Measurements from ENCODE around the gene ZDHHC19.
"Not testable (repeated sequence)": the region's sequence is repeated elsewhere in the genome, so short reads cannot be mapped to it uniquely, and the experiment has no call there.

Gene ZDHHC19, protein sequence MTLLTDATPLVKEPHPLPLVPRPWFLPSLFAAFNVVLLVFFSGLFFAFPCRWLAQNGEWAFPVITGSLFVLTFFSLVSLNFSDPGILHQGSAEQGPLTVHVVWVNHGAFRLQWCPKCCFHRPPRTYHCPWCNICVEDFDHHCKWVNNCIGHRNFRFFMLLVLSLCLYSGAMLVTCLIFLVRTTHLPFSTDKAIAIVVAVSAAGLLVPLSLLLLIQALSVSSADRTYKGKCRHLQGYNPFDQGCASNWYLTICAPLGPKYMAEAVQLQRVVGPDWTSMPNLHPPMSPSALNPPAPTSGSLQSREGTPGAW

DNA sequence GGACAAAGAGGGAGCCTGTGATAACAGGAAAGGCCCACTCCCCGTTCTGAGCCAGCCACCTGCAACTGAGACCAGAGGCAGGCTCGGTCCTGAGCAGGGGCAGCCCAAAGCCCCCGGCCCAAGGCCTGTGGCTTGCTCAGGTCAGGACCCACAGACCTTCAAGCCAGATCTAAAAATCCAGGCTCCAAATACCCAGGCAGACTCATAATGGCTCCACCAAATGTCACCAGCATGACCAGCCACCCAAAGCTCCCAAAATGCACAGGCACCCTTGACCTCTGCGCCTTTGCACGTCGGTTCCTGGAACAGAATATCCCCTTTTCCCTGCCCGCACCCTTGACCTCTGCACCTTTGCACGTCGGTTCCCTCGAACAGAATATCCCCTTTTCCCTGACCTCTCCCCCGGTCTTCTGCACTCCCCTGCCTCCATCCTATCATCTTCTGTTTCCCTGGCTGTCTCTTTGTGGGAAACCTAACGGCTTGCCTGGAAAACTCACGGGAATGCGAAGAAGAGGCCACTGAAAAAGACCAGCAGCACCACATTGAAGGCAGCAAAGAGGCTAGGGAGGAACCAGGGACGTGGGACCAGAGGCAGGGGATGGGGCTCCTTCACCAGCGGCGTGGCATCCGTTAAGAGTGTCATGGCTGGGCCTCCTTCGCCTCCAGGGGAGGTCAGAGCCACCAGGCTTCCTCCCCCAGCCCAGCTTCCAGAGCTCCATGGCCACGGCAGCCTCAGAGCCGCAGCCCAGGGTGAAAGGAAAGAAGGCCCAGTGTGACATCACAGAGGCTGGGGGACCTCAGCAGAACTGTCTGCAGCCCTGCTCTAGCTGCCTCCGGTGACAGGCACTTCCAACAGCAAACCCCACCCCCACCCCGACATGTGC, at the start of gene ZDHHC19:
ZDHHC19 (minus strand) TSS at position 728 of the 884 bp plus-strand sequence; CDS start at position 643, 85 bp downstream.
- in situ Hi-C loops (cut with MboI; ENCODE audit: low sequenced_read_pairs), result no loop called here

DNA sequence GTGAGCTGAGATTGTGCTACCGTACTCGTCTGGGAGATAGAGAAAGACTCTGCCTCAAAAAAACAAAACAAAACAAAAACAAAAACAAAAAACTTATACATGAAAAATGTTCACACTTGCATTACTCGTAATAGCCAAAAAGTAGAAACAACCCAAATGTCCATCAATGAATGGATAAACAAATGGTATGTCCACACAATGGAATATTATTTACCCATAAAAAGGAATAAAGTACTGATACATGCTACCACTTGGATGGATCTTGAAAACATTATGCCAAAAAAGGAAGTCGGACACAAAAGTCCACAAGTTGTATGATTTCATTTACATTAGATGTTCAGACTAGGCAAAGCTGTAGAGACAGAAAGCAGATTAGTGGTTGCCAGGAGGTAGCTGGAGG, 49.6 kb upstream of the ZDHHC19 start:
- in situ Hi-C loops (cut with MboI; ENCODE audit: low sequenced_read_pairs), result no loop called here

DNA sequence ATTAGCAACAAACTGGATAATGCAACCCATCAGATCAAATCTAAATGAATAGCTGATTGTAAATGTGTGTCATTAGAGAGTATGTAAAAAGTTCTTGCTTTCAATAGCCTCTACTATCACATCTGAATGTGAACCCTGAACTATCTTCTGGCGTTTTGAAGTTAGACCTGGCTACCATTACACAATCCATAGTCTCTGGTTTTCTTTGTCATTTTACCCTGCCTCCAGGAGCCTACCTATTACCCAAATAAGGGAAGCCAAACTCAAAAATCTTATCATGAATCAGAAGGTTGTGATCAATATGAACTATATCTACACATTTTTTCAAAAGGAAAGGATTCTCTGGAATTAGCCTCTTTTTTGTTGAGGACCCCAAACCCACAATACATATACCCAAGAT, 44.6 kb upstream of the ZDHHC19 start:
- in situ Hi-C loops (cut with MboI; ENCODE audit: low sequenced_read_pairs), result no loop called here

DNA sequence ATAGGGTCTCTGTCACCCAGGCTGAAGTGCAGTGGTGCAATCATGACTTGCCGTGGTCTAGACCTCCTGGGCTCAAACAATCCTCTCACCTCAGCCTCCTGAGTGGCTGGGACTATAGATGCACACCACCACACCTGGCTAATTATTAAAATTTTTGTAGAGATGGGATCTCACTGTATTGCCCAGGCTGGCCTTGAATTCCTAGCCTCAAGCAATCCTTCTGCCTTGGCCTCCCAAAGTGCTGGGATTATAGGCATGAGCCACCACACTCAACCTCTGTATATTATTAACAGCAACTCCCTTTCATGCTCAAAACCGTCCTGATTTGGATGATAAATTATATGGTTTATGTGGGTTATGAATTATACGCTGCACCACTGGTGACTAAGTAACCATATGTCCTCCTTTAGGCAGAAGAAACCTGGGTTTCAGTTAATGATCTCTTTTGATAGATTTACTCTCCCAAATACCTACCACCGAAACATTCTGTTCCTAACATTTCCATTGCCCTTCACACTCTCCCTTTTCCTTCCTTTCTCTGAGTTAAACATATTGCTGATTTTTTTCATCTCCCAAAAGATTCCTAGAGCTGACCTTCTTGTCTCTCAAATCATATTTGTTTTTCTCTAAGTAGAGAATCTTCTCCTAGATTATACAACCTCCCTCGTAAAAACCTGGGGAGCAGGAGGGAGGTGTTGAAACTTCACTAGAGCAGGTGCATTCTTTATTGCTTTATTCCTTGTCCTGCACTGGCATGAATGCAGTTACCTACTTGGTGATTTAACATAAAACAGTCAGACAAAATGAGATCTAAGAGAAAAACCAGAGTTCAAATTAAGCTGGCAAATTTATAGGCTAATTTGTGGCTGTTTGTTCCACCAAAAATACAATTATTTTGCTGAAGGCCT, 43.4 kb upstream of the ZDHHC19 start:
- in situ Hi-C loops (cut with MboI; ENCODE audit: low sequenced_read_pairs), result loop anchor here (5.0 kb wide), 1 partner anchor 258 kb away; no protein-coding TSS in a partner anchor

DNA sequence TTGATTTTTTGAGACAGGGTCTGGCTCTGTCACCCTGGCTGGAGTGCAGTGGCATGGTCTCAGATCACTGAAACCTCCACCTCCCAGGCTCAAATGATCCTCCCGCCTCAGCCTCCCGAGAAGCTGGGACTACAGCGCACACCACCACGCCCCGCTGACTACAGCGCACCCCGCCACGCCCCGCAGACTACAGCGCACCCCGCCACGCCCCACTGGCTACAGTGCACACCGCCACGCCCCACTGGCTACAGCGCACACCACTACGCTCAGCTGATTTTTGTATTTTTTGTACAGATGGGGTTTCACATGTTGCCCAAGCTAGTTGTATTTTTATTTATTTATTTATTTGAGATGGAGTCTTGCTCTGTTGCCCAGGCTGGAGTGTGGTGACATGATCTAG, 40.7 kb upstream of the ZDHHC19 start:
- in situ Hi-C loops (cut with MboI; ENCODE audit: low sequenced_read_pairs), result loop anchor here (5.0 kb wide), 1 partner anchor 260 kb away; no protein-coding TSS in a partner anchor

DNA sequence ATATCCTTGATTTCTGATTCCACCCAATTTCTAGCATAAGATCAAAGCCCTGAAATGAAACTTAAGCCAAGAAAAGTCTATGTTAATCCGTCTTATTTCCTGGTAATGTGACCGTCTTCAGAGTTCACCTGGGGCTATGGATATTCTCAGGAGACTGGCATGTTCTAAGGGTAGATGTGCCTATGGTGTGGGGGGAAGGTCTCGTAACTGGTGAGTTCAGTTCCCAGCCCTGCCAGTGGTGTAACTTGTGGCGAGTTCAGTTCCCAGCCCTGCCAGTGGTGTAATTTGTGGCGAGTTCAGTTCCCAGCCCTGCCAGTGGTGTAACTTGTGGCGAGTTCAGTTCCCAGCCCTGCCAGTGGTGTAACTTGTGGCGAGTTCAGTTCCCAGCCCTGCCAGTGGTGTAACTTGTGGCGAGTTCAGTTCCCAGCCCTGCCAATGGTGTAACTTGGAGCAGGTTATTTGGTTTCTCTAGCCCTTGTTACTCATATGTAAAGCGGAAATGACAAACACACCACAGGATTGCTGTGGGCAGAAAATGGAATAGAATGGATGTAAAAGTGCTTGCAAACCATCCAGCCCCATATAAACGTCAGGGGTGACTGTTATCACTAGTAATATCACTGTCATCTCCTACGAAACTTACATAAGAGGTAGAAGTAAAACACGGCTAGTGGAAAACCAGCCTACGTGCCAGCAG, 35.6 kb upstream of the ZDHHC19 start:
- in situ Hi-C loops (cut with MboI; ENCODE audit: low sequenced_read_pairs), result no loop called here

DNA sequence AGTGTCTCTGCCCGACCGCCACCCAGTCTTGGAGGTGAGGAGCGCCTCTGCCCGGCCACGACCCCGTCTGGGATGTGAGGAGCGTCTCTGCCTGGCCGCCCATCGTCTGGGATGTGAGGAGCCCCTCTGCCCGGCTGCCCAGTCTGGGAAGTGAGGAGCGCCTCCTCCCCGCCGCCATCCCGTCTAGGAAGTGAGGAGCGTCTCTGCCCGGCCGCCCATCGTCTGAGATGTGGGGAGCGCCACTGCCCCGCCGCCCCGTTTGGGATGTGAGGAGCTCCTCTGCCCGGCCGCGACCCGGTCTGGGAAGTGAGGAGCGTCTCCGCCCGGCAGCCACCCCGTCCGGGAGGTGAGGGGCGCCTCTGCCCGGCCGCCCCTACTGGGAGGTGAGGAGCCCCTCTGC, 33.0 kb upstream of the ZDHHC19 start:
- in situ Hi-C loops (cut with MboI; ENCODE audit: low sequenced_read_pairs), result not testable (repeated sequence)

DNA sequence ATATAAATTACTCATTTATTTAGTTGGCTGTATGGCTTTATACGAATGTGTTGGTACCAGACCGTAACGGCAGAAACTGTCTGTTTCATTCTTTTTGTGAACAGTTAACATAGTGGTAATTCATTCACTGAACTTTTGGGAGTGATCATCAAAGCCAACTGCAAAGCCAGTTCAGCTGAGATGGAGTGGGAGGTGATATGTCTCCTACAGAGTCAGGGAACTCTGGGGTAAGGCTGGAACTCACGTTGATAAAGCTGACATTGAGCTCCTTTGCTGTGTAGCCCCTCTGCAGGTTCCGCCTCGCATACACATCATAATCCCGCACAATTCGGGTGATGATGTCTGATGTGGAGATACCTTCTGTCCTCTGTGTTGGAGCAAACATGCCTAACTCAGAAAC, 30.5 kb upstream of the ZDHHC19 start:
- in situ Hi-C loops (cut with MboI; ENCODE audit: low sequenced_read_pairs), result no loop called here

DNA sequence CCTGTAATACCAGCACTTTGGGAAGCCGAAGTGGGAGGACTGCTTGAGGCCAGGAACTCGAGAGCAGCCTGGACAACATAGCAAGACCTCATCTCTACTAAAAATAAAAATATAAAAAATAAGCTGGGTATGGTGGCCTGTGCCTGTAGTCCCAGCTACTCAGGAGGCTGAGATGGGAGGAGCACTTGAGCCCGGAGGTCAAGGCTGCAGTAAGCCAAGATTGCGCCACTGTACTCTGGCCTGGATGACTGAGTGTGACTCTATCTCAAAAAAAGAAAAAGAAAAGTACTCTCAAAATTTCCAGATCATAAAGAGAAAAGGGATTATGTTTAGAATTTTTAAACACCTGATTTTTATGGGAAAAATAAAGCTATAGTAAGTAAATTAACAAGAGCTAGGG, 29.2 kb upstream of the ZDHHC19 start:
- in situ Hi-C loops (cut with MboI; ENCODE audit: low sequenced_read_pairs), result no loop called here

DNA sequence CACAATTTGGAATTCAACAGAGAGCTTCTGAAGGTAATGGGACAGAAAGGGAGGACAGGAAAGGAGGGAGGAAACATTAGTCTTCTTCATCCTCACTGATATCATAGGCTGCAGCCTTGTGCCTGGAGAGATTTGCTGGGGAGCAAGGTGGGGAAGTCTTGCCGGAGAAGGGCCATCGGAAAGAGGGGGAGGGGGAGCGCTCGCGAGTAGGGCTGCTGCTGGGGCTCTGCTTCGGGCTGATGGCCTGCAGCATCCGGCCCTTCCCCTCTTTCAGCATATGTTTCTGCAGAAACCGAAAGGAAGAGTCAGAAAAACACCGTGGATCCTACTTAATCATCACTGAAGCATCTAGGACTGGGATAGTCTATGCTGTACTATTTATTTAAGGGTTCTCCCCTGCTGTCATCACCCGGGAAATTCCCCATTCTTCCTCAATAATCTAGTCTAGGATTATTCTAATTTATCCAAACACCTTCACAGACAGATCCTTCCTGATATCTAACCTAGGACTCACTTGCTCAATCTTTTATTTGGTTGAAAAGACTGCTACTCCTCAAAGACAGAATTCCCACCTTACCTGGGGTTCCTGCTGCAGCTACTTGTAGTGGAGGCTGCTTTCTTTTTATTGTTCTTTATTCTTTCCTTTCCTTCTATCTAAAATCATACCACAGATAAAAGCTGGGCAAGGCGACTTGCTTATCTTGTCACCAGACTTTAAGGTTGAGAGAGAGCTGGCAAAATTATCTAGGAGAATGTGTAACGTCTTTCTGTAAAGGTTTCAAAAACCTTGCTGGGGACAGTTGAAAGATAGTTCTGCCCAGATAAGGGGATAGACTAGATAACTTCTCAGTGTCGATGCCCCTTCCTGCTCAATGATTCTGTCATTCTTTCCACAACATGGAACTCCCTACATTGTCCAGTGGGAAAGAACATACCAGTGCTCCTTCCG, 27.7 kb upstream of the ZDHHC19 start:
- in situ Hi-C loops (cut with MboI; ENCODE audit: low sequenced_read_pairs), result no loop called here

DNA sequence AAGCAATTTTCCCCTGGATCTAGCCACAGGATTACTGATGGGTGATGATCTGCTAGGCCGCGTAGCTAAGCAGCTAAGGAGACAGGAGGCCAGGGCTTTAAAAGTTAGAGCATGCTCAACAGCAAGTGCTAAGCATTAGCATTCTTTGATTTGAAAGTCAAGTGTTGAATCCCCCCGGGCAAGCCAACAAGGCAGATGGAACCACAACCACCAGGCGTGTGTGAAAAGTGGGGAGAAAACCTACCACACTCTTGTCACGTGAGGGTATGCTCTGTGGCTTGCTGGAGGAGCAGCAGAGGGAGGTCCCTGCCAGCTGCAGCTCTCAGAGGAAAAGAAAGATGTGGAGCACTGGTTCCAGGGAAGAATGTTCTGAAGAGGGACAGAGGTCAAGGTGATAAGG, 26.0 kb upstream of the ZDHHC19 start:
- in situ Hi-C loops (cut with MboI; ENCODE audit: low sequenced_read_pairs), result no loop called here

DNA sequence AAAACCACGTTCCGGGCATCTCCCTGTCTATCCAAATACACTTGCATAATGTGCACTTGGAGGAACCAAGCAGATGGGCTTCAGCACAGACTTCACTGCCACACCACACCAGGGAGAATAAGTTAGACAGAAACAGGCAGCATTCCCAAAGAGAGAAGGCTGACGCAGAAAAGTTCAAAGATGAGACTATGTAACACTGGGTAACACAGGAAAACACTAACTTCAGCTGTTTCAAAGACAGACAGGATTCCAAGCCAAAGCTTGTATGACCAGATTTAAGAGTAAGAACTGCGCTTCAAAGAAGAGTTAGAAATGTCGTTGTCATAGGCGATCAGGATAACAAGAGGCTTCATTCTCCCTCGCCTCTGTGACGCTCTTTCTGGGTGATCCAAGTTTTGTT, 25.0 kb upstream of the ZDHHC19 start:
- in situ Hi-C loops (cut with MboI; ENCODE audit: low sequenced_read_pairs), result no loop called here

DNA sequence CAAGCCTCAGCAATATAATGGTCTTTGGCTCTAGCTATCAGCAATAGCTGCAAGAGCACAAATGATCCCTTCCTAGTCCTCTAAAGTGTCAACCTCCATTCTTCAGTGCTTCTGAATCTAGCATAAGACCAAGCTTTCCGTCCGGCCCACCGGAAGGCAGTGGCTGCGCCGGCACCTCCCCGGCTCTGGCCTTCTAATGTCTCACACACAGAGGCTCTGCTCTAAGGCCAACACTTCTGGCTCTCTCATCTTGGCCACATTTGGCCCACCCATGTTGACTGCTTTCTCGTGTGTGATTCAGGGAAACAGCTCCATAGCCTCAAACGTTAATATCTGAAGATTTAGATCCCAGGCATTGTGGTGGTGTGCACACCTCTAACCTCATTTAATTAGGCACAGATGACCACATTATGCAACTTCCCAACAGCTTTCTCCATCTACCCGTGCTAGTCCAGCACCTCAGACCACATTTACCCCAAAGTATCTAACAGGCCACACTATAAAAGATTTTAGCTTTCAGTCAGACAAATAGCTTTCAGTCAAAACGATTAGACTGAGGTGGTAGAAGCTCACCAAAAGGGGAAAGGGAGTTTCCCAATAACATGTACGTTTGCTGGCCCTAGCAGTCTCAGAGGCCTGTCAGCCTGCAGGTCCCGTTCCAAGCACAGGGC, 24.4 kb upstream of the ZDHHC19 start:
- in situ Hi-C loops (cut with MboI; ENCODE audit: low sequenced_read_pairs), result no loop called here

DNA sequence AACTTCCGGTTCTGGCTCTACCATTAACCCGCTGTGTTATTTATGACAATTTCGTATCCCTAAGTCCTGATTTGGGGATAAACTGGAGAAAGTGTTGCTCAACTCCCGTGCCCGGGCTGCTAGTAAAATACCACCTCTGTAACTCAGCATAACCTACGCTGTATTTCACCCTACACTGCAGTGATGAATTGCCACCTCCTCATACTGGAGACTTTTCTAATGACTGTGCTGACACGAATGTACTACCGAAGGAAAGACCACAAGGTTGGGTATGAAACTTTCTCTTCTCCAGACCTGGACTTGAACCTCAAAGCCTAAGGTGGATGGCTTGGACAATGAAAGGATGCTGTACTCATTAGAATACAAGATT, 21.7 kb upstream of the ZDHHC19 start:
- in situ Hi-C loops (cut with MboI; ENCODE audit: low sequenced_read_pairs), result no loop called here

DNA sequence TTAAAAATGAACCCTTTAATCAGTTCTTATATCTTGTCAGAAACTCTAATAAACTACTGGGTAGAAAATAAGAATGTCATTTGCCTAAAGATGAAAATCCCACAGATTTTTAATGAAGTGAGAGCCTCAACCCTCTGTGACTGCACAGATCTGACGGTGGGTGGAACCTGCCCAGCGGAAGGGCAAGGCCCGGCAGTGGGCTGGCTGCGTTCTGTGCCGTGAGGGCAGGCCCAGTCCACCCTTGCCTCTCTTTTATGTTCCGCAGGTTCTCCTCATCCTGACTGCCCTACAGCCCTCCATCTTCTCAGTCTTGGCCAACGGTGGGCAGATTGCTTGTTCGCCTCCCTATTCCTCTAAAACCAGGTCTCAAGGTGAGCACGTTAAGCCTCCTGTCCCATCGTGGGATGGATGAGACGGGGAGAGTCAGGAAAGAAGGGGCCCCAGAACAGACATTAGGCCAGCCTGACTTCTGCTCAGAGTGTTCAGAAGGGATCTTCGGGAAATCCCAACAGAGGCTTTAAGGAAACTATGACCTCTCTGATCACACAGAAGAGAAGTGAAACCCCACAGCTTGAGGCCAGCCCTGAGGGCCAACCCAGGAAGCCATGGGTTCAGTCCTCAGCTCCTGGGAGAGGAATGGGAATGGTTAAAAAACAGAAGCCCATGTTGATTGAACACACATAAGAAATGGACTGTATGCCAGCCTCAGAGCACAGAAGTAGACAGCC, 21.1 kb upstream of the ZDHHC19 start:
- in situ Hi-C loops (cut with MboI; ENCODE audit: low sequenced_read_pairs), result no loop called here

DNA sequence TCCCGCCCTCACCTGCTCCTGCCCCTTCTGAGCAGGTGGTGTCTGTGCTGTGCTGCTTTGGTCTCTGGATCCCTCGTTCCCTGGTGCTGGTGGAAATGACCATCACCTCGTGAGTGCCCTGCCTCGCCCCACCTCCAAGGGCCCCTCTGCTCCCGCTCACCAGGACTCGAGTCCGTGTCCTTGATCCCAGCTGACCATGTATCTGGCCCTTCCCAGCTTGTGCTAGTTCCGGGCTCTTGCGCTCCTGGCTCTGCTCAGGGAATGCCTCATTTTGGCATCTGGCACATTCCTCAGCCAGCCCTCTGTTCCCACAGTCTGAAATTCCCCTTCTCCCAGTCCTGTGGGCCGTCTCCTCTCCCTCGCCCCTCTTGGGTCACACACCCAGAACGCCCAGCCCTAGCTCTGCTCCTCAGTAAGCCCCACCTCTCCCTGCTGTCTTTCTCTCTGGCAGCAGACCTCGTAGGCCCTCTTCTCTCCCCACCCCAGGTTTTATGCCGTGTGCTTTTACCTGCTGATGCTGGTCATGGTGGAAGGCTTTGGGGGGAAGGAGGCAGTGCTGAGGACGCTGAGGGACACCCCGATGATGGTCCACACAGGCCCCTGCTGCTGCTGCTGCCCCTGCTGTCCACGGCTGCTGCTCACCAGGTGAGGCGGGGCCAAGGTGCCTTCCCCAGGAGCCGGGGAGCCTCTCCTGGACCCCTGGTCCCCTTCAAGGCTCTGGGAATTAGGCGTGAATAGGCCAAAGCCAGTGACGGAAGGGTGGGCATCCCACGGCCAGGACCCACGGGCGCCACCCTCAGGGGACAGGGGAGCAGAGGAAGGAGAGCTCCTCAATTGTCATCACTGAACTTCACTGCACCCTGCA, 16.7 kb upstream of the ZDHHC19 start:
- in situ Hi-C loops (cut with MboI; ENCODE audit: low sequenced_read_pairs), result no loop called here

DNA sequence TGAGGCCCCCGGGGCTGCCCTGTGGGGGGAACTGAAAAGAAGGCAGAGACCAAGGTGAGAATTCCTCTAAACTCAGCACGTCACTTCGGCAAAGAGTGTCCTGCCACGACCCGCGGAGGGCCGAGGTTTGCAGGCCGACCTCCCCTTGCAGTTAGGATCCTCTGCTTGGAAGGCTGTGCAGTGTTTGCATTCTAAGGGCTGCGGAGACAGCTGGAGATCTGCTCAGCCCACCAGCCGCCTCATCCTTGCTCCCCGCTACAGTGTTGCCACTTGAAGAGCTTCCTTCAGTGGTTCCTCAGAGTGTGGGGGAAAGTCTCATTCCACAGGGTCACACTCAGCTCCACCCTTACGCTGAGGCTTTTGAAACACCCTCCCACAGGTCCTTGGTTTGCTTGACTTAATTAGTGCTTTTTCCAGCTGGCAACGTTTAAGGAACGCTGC, 15.9 kb upstream of the ZDHHC19 start:
- in situ Hi-C loops (cut with MboI; ENCODE audit: low sequenced_read_pairs), result no loop called here

Data from HL-60/S4 treated with retinoic acid at 250 ng/mL for 4 days and 3 days (cell line).